OCI-LY3 (cell line): Measurements from ENCODE around the gene ZFAND2A.

ENCODE experiments used
- CTCF ChIP-seq: fragments of 200-600, 300-600 bp; sonication (generic); IDR thresholded peaks from 2 replicates; pipeline ENCODE4 v1.5.1; 2014; ENCODE audit warnings: antibody characterized with exemption, low read length, low read depth
- EZH2phosphoT487 ChIP-seq: fragments of 200-600 bp; shearing (Covaris generic); IDR thresholded peaks from 2 replicates; pipeline ENCODE4 v1.6.1; 2018; ENCODE audit warnings: antibody characterized with exemption, mixed run types, low read depth

DNA sequence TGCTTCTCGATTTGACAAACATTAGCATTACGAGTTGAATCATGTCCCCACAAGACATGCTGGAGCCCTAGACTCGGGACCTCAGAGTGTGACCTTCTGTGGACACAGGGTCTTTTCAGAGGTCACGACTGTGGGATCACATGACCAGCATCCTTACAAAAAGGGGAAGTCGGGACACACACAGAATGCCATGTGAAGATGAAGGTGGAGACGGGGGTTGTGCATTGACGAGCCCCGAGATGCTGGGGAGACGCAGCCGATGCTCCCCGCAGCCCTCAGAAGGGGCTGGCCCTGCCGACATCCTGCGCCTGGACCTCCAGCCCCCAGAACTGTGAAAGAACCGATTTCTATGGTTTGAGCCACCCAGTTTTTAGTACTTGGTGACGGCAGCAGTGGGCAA is 7.5 kb downstream of the ZFAND2A start:
- TF ChIP-seq EZH2phosphoT487 = no peak
- TF ChIP-seq CTCF = no peak
